NCI-H187 treated with DMSO at 0.1 percent for 48 hours (cell line): Measurements from ENCODE around the gene BMP15.

Source experiments
- DNase-seq: peaks from one replicate; lab custom pipeline; 2025; lab: John Stamatoyannopoulos, UW

Gene BMP15

GRCh38 chrX:50910685-50911176 is at the start of gene BMP15:
Gene BMP15 (plus strand): TSS chrX:50910735. CDS start chrX:50910784, 49 bp downstream.
- DNase-seq: no peak

GRCh38 chrX:50863471-50863870 is 47.1 kb upstream of the BMP15 start:
- no peak for DNase-seq

- no peak for DNase-seq
Measured at GRCh38 chrX:50865311-50865710, 45.2 kb upstream of the BMP15 start.

GRCh38 chrX:50871922-50872453 is 38.5 kb upstream of the BMP15 start:
- DNase-seq: no peak

GRCh38 chrX:50874876-50875275 is 35.7 kb upstream of the BMP15 start:
- DNase-seq: no peak

GRCh38 chrX:50876551-50876950 is 34.0 kb upstream of the BMP15 start:
- DNase-seq: no peak

- no peak for DNase-seq
Measured at GRCh38 chrX:50877310-50877709, 33.2 kb upstream of the BMP15 start.

GRCh38 chrX:50881028-50881427 is 29.5 kb upstream of the BMP15 start:
- DNase-seq: no peak

- no peak for DNase-seq
Measured at GRCh38 chrX:50888884-50889283, 21.7 kb upstream of the BMP15 start.

GRCh38 chrX:50889582-50889981 is 21.0 kb upstream of the BMP15 start:
- DNase-seq: no peak

- DNase-seq: no peak
Measured at GRCh38 chrX:50893047-50893446, 17.5 kb upstream of the BMP15 start.

GRCh38 chrX:50893466-50893865 is 17.1 kb upstream of the BMP15 start:
- DNase-seq: no peak

GRCh38 chrX:50905334-50905733 is 5.2 kb upstream of the BMP15 start:
- DNase-seq: no peak

GRCh38 chrX:50913520-50913919 is 3.0 kb downstream of the BMP15 start:
- no peak for DNase-seq

GRCh38 chrX:50920132-50920531 is 9.6 kb downstream of the BMP15 start:
- DNase-seq: no peak

GRCh38 chrX:50927127-50927526 is 16.6 kb downstream of the BMP15 start:
- DNase-seq: no peak

- DNase-seq: no peak
Measured at GRCh38 chrX:50941638-50942037, 31.1 kb downstream of the BMP15 start.

GRCh38 chrX:50942471-50942870 is 31.9 kb downstream of the BMP15 start:
- no peak for DNase-seq

GRCh38 chrX:50952406-50952805 is 41.9 kb downstream of the BMP15 start:
- no peak for DNase-seq

GRCh38 chrX:50953832-50954231 is 43.3 kb downstream of the BMP15 start:
- DNase-seq: no peak

- no peak for DNase-seq
Measured at GRCh38 chrX:50962156-50962555, 51.6 kb downstream of the BMP15 start.

- DNase-seq: no peak
Measured at GRCh38 chrX:50963842-50964241, 53.3 kb downstream of the BMP15 start.
